GM23338 (cell line): ENCODE data around the gene MIF. TPM values are rescaled to one million over a fixed set of nuclear protein-coding genes. Genes with fewer than 3 reads are reported as not detected.

Source experiments
- ATAC-seq: fragments of 200-7000 bp; cut with Tn5 transposase; 3 replicates; pipeline ENCODE4 v1.9.1; 2020
- DNase-seq: peaks from one replicate; pipeline ENCODE4 v3.0.0-alpha.2; 2015; ENCODE audit warnings: low spot score
- H2AFZ ChIP-seq: fragments of 200-600 bp; sonication (generic); 2 replicates; pipeline ENCODE4 v1.8.0; 2016; ENCODE audit warnings: antibody characterized with exemption, mild to moderate bottlenecking, moderate library complexity
- H3F3A ChIP-seq: fragments of 200-600 bp; sonication (generic); replicated peaks from 2 replicates; pipeline ENCODE4 v1.8.0; 2017; ENCODE audit warnings: antibody characterized with exemption, mixed run types, low read depth
- H3K27ac ChIP-seq: fragments of 200-600 bp; sonication (generic); 2 replicates; pipeline ENCODE4 v1.6.1; 2016; ENCODE audit warnings: low read depth
- H3K27me3 ChIP-seq: fragments of 200-600 bp; sonication (generic); 2 replicates; pipeline ENCODE4 v1.8.0; 2016; ENCODE audit warnings: mild to moderate bottlenecking, mixed run types, moderate library complexity; ENCODE audit not compliant: insufficient read depth
- H3K36me3 ChIP-seq: fragments of 200-600 bp; sonication (generic); 2 replicates; pipeline ENCODE4 v1.8.0; 2016; ENCODE audit warnings: mild to moderate bottlenecking; ENCODE audit not compliant: insufficient read depth
- H3K4me1 ChIP-seq: fragments of 200-600 bp; sonication (generic); 2 replicates; pipeline ENCODE4 v1.8.0; 2016; ENCODE audit warnings: mild to moderate bottlenecking, moderate library complexity; ENCODE audit not compliant: insufficient read depth
- H3K4me2 ChIP-seq: fragments of 200-600 bp; sonication (generic); 2 replicates; pipeline ENCODE4 v1.7.1; 2017; ENCODE audit warnings: mixed run types
- H3K4me3 ChIP-seq: fragments of 200-600 bp; sonication (generic); 2 replicates; pipeline ENCODE4 v1.6.1; 2016; ENCODE audit warnings: mixed run types
- H3K79me2 ChIP-seq: fragments of 200-600 bp; sonication (generic); replicated peaks from 2 replicates; pipeline ENCODE4 v1.8.0; 2017; ENCODE audit warnings: mild to moderate bottlenecking; ENCODE audit not compliant: insufficient read depth
- H3K9me2 ChIP-seq: fragments of 200-600 bp; sonication (generic); 2 replicates; pipeline ENCODE4 v1.8.0; 2017; ENCODE audit not compliant: insufficient read depth
- H4K20me1 ChIP-seq: fragments of 200-600 bp; sonication (generic); replicated peaks from 2 replicates; pipeline ENCODE4 v1.8.0; 2017; ENCODE audit warnings: mild to moderate bottlenecking; ENCODE audit not compliant: insufficient read depth
- H3K27ac Mint-ChIP-seq: 2 replicates; pipeline ENCODE4 v1.8.0; 2020; ENCODE audit warnings: inconsistent platforms, mild to moderate bottlenecking, moderate library complexity, mixed read lengths
- H3K27me3 Mint-ChIP-seq: 3 replicates; pipeline ENCODE4 v1.8.0; 2022; ENCODE audit warnings: low read depth, mild to moderate bottlenecking, moderate library complexity, mixed read lengths, inconsistent platforms; ENCODE audit not compliant: insufficient read depth, poor library complexity
- H3K36me3 Mint-ChIP-seq: 3 replicates; pipeline ENCODE4 v1.8.0; 2021; ENCODE audit warnings: low read depth, mild to moderate bottlenecking, inconsistent platforms, moderate library complexity, mixed read lengths
- H3K4me1 Mint-ChIP-seq: 3 replicates; pipeline ENCODE4 v1.8.0; 2020; ENCODE audit warnings: mild to moderate bottlenecking, inconsistent platforms, mixed read lengths
- H3K4me3 Mint-ChIP-seq: 3 replicates; pipeline ENCODE4 v1.8.0; 2021; ENCODE audit warnings: moderate library complexity, mild to moderate bottlenecking, inconsistent platforms, mixed read lengths
- H3K9me3 Mint-ChIP-seq: 3 replicates; pipeline ENCODE4 v1.8.0; 2020; ENCODE audit warnings: moderate library complexity, mild to moderate bottlenecking, inconsistent platforms, mixed read lengths
- CREB1 ChIP-seq: fragments of 250-450 bp; sonication (Bioruptor Pico); IDR thresholded peaks from 2 replicates; pipeline ENCODE4 v1.5.0; 2020; ENCODE audit warnings: low read depth, mild to moderate bottlenecking, moderate library complexity
- CTCF ChIP-seq, 2 experiments: fragments of 200-600 bp in 1 of 2; sonication (generic) in 1 of 2; conservative IDR thresholded peaks; 2 replicates each; pipeline versions ENCODE4 v1.5.1 to v1.6.1; 2016 to 2017; ENCODE audit warnings: antibody characterized with exemption in 2 of 2, low read depth in 2 of 2, mild to moderate bottlenecking in 2 of 2, moderate library complexity in 1 of 2
- ETS1 ChIP-seq: IDR thresholded peaks from 2 replicates; pipeline ENCODE4 v1.6.1; 2016; ENCODE audit warnings: antibody characterized with exemption
- EZH2 ChIP-seq: fragments of 200-600 bp; sonication (generic); IDR thresholded peaks from one replicate; pipeline ENCODE4 v1.8.0; 2017; ENCODE audit warnings: antibody characterized with exemption, mild to moderate bottlenecking, low read depth; ENCODE audit not compliant: unreplicated experiment
- EZH2phosphoT487 ChIP-seq: fragments of 200-600 bp; sonication (generic); IDR thresholded peaks from one replicate; pipeline ENCODE4 v1.8.1; 2018; ENCODE audit warnings: antibody characterized with exemption; ENCODE audit not compliant: unreplicated experiment
- JUNB ChIP-seq: IDR thresholded peaks from one replicate; pipeline ENCODE4 v1.6.1; 2016; ENCODE audit warnings: antibody characterized with exemption; ENCODE audit not compliant: unreplicated experiment
- NANOG ChIP-seq: IDR thresholded peaks from 2 replicates; pipeline ENCODE4 v1.6.1; 2016; ENCODE audit warnings: antibody characterized with exemption, borderline replicate concordance
- POLR2AphosphoS5 ChIP-seq: IDR thresholded peaks from 2 replicates; pipeline ENCODE4 v1.6.1; 2016; ENCODE audit warnings: antibody characterized with exemption, low read depth
- REST ChIP-seq: IDR thresholded peaks from one replicate; pipeline ENCODE4 v1.6.1; 2018; ENCODE audit warnings: antibody characterized with exemption; ENCODE audit not compliant: unreplicated experiment
- STAT1 ChIP-seq: IDR thresholded peaks from one replicate; pipeline ENCODE4 v1.6.1; 2016; ENCODE audit warnings: antibody characterized with exemption; ENCODE audit not compliant: unreplicated experiment
- ZNF114 ChIP-seq: fragments of 250-450 bp; sonication (Bioruptor Pico); IDR thresholded peaks from 2 replicates; pipeline ENCODE4 v1.5.0; 2020; ENCODE audit warnings: mild to moderate bottlenecking, moderate library complexity
- ZNF331 ChIP-seq: fragments of 250-450 bp; sonication (Bioruptor Pico); IDR thresholded peaks from 2 replicates; pipeline ENCODE4 v1.5.0; 2020; ENCODE audit warnings: low read depth, mild to moderate bottlenecking, moderate library complexity
- ZNF462 ChIP-seq: fragments of 250-450 bp; sonication (Bioruptor Pico); IDR thresholded peaks from 2 replicates; pipeline ENCODE4 v1.5.0; 2020; ENCODE audit warnings: mild to moderate bottlenecking, moderate library complexity
- polyA plus RNA-seq: library from polyadenylated mRNA; unstranded; fragments of >200 nt; fragmentation: Nextera tagmentation; extraction: Ambion mirVana; gene quantifications from 2 replicates; pipeline ENCODE4 v1.2.1, GENCODE V29; 2016
- total RNA-seq: library from RNA; depleted of rRNA; stranded (reverse); fragments of >200 nt; shearing (Covaris generic); gene quantifications from 2 replicates; pipeline ENCODE4 v1.2.3, GENCODE V29; 2014

The MIF gene
- total and polyA plus RNA-seq, 2 experiments from 2014 or later = 800 to 5,205 TPM

GRCh38 chr22:23858484-23858815 lies 35.7 kb upstream of the MIF start:
- Histone ChIP-seq H3K9me2 (no peaks in the 10 kb centered on the region), H3K27ac (peak overlapping the region; percentile 92; the same call in 1 of the 2 replicates), H3K79me2 (peaks cover 3% of the 10 kb centered on the region), H3K4me3 (peak overlapping the region; percentile 75), H3K4me2 (peak overlapping the region; percentile 94), H2AFZ (no peak overlapping the region), H3K27me3 (no peaks in the 10 kb centered on the region), H3F3A (peaks cover 25% of the 10 kb centered on the region), H3K36me3 (no peaks in the 10 kb centered on the region), H3K4me1 (peaks cover 11% of the 10 kb centered on the region), H4K20me1 (no peaks in the 10 kb centered on the region; the same call in 1 of the 2 replicates)
- peak overlapping the region; percentile 79 for H3K4me3 Mint-ChIP-seq
- peaks cover 9% of the 10 kb centered on the region for H3K36me3 Mint-ChIP-seq
- peaks cover 15% of the 10 kb centered on the region for H3K27me3 Mint-ChIP-seq
- DNase-seq (no peak), ATAC-seq (no peak)
- H3K9me3 Mint-ChIP-seq = no peaks in the 10 kb centered on the region
- TF ChIP-seq NANOG (no peak), STAT1 (no peak), REST (no peak), JUNB (no peak), EZH2 (no peak), ETS1 (no peak), CTCF (conservative IDR thresholded peaks at IDR 0.05; ENCODE audit: low read depth in 2 of 2) (no peak), ZNF462 (CRISPR knock-in tag) (no peak), CREB1 (CRISPR knock-in tag) (no peak), ZNF114 (no peak), ZNF331 (CRISPR knock-in tag) (no peak), EZH2phosphoT487 (no peak), POLR2AphosphoS5 (no peak)
- no peak overlapping the region for H3K27ac Mint-ChIP-seq
- H3K4me1 Mint-ChIP-seq = peaks cover 21% of the 10 kb centered on the region
